Natural killer cell (primary cell): ENCODE measurements around the gene ABTB2. TPM values are rescaled to one million over a fixed set of nuclear protein-coding genes. Genes with fewer than 3 reads are reported as not detected.

Experiments used
- ATAC-seq, 3 donors: fragments of 150-1000 bp in 2 of 3; fragments of 200-7000 bp in 1 of 3; cut with Tn5 transposase; 1 replicate in 1 of 3; 2 replicates in 2 of 3; pipeline ENCODE4 v1.10.0; 2021; ENCODE audit warnings: mild to moderate bottlenecking in 2 of 3, moderate library complexity in 2 of 3
- DNase-seq, 2 donors: peaks; one replicate each; pipeline versions ENCODE4 v3.0.0 to v3.0.0-alpha.2; 2013 to 2021; ENCODE audit warnings: mixed read lengths in 1 of 2
- H3K27ac ChIP-seq: one replicate; pipeline ENCODE4 v1.5.1; 2013; ENCODE audit warnings: mild to moderate bottlenecking, low read length
- H3K27me3 ChIP-seq: one replicate; pipeline ENCODE4 v1.6.1; 2013; ENCODE audit warnings: low read length; ENCODE audit not compliant: control insufficient read depth, insufficient read depth
- H3K36me3 ChIP-seq: one replicate; pipeline ENCODE4 v1.6.1; 2013; ENCODE audit warnings: low read length; ENCODE audit not compliant: control insufficient read depth, insufficient read depth
- H3K4me1 ChIP-seq: one replicate; pipeline ENCODE4 v1.6.1; 2013; ENCODE audit warnings: low read length; ENCODE audit not compliant: control insufficient read depth, insufficient read depth
- H3K4me3 ChIP-seq: one replicate; pipeline ENCODE4 v1.5.1; 2013; ENCODE audit warnings: low read length
- H3K9me3 ChIP-seq: one replicate; pipeline ENCODE4 v1.6.1; 2013; ENCODE audit warnings: low read length; ENCODE audit not compliant: control insufficient read depth, insufficient read depth
- H3K27ac Mint-ChIP-seq, 2 donors: one replicate each; pipeline ENCODE4 v1.8.0; 2022; ENCODE audit warnings: mild to moderate bottlenecking in 2 of 2, mixed read lengths in 2 of 2, moderate library complexity in 1 of 2
- H3K27me3 Mint-ChIP-seq, 2 donors: one replicate each; pipeline ENCODE4 v1.8.0; 2022; ENCODE audit warnings: low read depth in 2 of 2, mixed read lengths in 2 of 2
- H3K36me3 Mint-ChIP-seq: one replicate; pipeline ENCODE4 v1.8.0; 2022; ENCODE audit warnings: mixed read lengths
- H3K4me1 Mint-ChIP-seq, 2 donors: one replicate each; pipeline ENCODE4 v1.8.0; 2022; ENCODE audit warnings: mixed read lengths in 2 of 2
- H3K4me3 Mint-ChIP-seq: one replicate; pipeline ENCODE4 v1.8.0; 2022; ENCODE audit warnings: mild to moderate bottlenecking, moderate library complexity, mixed read lengths
- H3K9me3 Mint-ChIP-seq, 2 donors: one replicate each; pipeline ENCODE4 v1.8.0; 2022; ENCODE audit warnings: mixed read lengths in 2 of 2
- CTCF ChIP-seq: fragments of 200-600 bp; IDR thresholded peaks from one replicate; pipeline ENCODE4 v1.8.0; 2022; ENCODE audit warnings: antibody characterized with exemption
- WGBS: methylation state at CpG from one replicate; pipeline ENCODE4 v1.1.7; 2013; ENCODE audit warnings: missing lambda C conversion rate; ENCODE audit not compliant: insufficient coverage; 5-methylcytosine and 5-hydroxymethylcytosine counted together
- intact Hi-C: fragments of 100-400 bp; cut with micrococcal nuclease; formaldehyde crosslinking; loops from one replicate; pipeline ENCODE4 v1.14.2; 2022
- total RNA-seq, 4 donors: library from RNA; stranded (reverse); fragments of 120-200 nt in 1 of 4; gene quantifications; one replicate each; pipeline versions ENCODE4 v1.2.3 to v1.2.4, GENCODE V29; 2013 to 2022

ABTB2 gene
- total RNA-seq, 3 donors from 2014 or later (not counting 1 experiment from before 2014, with no cell fraction given) = 0.65 to 1.7 (median 1.1) TPM

GRCh38 chr11:34169686-34170085 is 188.1 kb downstream of the ABTB2 start:
- H3K4me3 ChIP-seq = no peak overlapping the region
- DNase-seq (no peak), ATAC-seq (no peak)
- no peak for TF ChIP-seq CTCF
- peaks cover 10% of the 10 kb centered on the region for H3K4me1 ChIP-seq
- H3K36me3 Mint-ChIP-seq = no peaks in the 10 kb centered on the region
- peaks cover 1 to 14% of the 10 kb centered on the region in 2 donors for H3K4me1 Mint-ChIP-seq
- WGBS = 84% methylated on average over 8 of the region's 8 CpGs
- intact Hi-C loops = no loop called here
- peaks cover 2% of the 10 kb centered on the region for H3K27me3 ChIP-seq
- H3K4me3 Mint-ChIP-seq = no peak overlapping the region
- no peaks in the 10 kb centered on the region for H3K9me3 Mint-ChIP-seq
- H3K27ac Mint-ChIP-seq = no peak overlapping the region
- H3K36me3 ChIP-seq = no peaks in the 10 kb centered on the region
- no peak overlapping the region for H3K27ac ChIP-seq
- H3K9me3 ChIP-seq = no peaks in the 10 kb centered on the region
- peaks cover 0 to 3% of the 10 kb centered on the region in 2 donors for H3K27me3 Mint-ChIP-seq

GRCh38 chr11:34168642-34169420 is 189.0 kb downstream of the ABTB2 start:
- Histone ChIP-seq H3K27me3 (peaks cover 2% of the 10 kb centered on the region), H3K4me3 (no peak overlapping the region), H3K4me1 (peaks cover 2% of the 10 kb centered on the region), H3K9me3 (no peaks in the 10 kb centered on the region), H3K27ac (no peak overlapping the region), H3K36me3 (no peaks in the 10 kb centered on the region)
- no peak for ATAC-seq
- Mint-ChIP-seq H3K4me1 (peaks cover 0 to 5% of the 10 kb centered on the region in 2 donors), H3K4me3 (no peak overlapping the region), H3K36me3 (no peaks in the 10 kb centered on the region), H3K9me3 (no peaks in the 10 kb centered on the region), H3K27me3 (peaks cover 0 to 3% of the 10 kb centered on the region in 2 donors), H3K27ac (no peak overlapping the region)
- 87% methylated on average over 16 of the region's 18 CpGs for WGBS
- TF ChIP-seq CTCF = no peak
- no peak for DNase-seq
- intact Hi-C loops = no loop called here

- no peak overlapping the region for H3K27ac Mint-ChIP-seq
- H3K9me3 Mint-ChIP-seq = no peaks in the 10 kb centered on the region
- H3K36me3 ChIP-seq = no peaks in the 10 kb centered on the region
- 77% methylated on average over 9 of the region's 9 CpGs for WGBS
- H3K4me1 Mint-ChIP-seq = peaks cover 0 to 4% of the 10 kb centered on the region in 2 donors
- no peak overlapping the region for H3K4me3 ChIP-seq
- no peaks in the 10 kb centered on the region for H3K27me3 ChIP-seq
- no peak overlapping the region for H3K27ac ChIP-seq
- H3K36me3 Mint-ChIP-seq = no peaks in the 10 kb centered on the region
- H3K4me1 ChIP-seq = no peaks in the 10 kb centered on the region
- H3K9me3 ChIP-seq = no peaks in the 10 kb centered on the region
- no peak for DNase-seq
- intact Hi-C loops = no loop called here
- no peak for ATAC-seq
- H3K27me3 Mint-ChIP-seq = peaks cover 0 to 3% of the 10 kb centered on the region in 2 donors
- TF ChIP-seq CTCF = no peak
- no peak overlapping the region for H3K4me3 Mint-ChIP-seq
These were observed 189.8 kb downstream of the ABTB2 start for GRCh38 chr11:34167961-34168360.
